Measurements from ENCODE around the gene PIGH. TPM values are rescaled to one million over a fixed set of nuclear protein-coding genes. Genes with fewer than 3 reads are reported as not detected.

Gene PIGH
- total and polyA plus RNA-seq, 2 of the 13 experiments (the other 11 are each of a cell fraction or from before 2014, with no cell fraction given), result 30.0 to 43.5 TPM

DNA sequence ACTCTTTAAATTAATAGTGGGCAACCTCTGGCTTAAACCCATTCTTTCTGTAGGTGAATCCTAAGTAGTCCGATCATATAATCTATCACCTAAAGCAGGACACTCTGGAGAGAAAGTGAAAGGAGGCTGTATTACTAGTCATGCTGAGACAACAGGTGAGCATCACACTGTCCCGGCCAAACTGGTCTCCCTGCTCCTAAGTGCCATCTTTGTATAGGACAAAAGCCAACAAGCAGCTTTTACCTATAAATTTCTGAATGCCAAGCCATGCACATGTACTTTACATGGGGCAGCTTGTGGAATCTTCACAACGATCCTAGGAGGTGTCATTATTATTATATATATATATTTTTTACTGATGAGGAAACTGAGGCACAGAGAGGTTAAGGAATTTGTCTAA lies 48.9 kb downstream of the PIGH start (continued):
- TF ChIP-seq KLF6 (CRISPR knock-in tag; IDR thresholded peaks at IDR 0.05), result no peak
- TF ChIP-seq ZNF883 (CRISPR knock-in tag; IDR thresholded peaks at IDR 0.05; ENCODE audit: not compliant biosample characterization), result no peak
- TF ChIP-seq, protein P1, sequence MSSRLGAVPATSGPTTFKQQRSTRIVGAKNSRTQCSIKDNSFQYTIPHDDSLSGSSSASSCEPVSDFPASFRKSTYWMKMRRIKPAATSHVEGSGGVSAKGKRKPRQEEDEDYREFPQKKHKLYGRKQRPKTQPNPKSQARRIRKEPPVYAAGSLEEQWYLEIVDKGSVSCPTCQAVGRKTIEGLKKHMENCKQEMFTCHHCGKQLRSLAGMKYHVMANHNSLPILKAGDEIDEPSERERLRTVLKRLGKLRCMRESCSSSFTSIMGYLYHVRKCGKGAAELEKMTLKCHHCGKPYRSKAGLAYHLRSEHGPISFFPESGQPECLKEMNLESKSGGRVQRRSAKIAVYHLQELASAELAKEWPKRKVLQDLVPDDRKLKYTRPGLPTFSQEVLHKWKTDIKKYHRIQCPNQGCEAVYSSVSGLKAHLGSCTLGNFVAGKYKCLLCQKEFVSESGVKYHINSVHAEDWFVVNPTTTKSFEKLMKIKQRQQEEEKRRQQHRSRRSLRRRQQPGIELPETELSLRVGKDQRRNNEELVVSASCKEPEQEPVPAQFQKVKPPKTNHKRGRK (CRISPR knock-in tag; IDR thresholded peaks at IDR 0.05), result no peak
- no peak for TF ChIP-seq ZC3H4 (CRISPR knock-in tag; IDR thresholded peaks at IDR 0.05; ENCODE audit: borderline replicate concordance)

DNA sequence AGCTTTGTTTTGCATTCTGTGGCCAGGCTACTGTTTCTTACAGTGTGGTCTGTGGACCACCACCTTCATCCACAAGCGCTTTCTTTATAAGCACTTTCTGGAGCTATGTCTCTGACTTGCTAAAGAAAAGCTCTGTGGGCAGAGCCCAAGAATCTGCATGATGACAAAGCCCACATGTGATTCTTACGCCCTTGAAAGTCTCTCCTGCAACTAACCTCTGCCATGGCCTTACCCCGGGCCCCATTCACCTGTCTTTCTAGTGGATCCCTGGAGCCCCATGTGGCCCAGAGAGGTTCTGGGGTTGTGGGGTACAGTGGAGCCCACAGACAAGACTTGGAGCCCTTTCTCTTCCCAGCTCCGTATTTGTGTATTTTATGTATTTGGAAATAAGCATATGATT lies 50.3 kb downstream of the PIGH start:
- POLR2A ChIA-PET, result no interaction called here
- no peaks in the 10 kb centered on the region for H4K20me1 ChIP-seq (ENCODE audit: insufficient read depth, low read length)
- no peak for ATAC-seq
- H3K4me1 ChIP-seq (ENCODE audit: insufficient read depth, low read length), result no peaks in the 10 kb centered on the region
- H3K4me3 ChIP-seq (replicated peaks in 1 of 3; ENCODE audit: insufficient read depth in 1 of 3, low read depth in 2 of 3, low read length in 3 of 3), result no peak overlapping the region
- intact Hi-C loops (cut with micrococcal nuclease; ENCODE audit: unreplicated experiment), result no loop called here
- H3K79me2 ChIP-seq (ENCODE audit: insufficient read depth, low read length), result no peaks in the 10 kb centered on the region
- H2AFZ ChIP-seq (ENCODE audit: low read length), result no peak overlapping the region
- WGBS (ENCODE audit: low lambda C conversion rate), result 95% methylated on average over 4 of the region's 4 CpGs
- TF ChIP-seq ZNF607 (CRISPR knock-in tag; IDR thresholded peaks at IDR 0.05; ENCODE audit: borderline replicate concordance), result no peak
- no peak for TF ChIP-seq SMARCC2 (IDR thresholded peaks at IDR 0.05)
- no peak for TF ChIP-seq MXD4 (CRISPR knock-in tag; IDR thresholded peaks at IDR 0.05)
- no peak for TF ChIP-seq RBFOX2 (IDR thresholded peaks at IDR 0.05; ENCODE audit: low read depth, low read length)
- TF ChIP-seq TRIM24 (CRISPR knock-in tag; IDR thresholded peaks at IDR 0.05), result no peak
- no peak for TF ChIP-seq TOPORS (CRISPR knock-in tag; IDR thresholded peaks at IDR 0.05)
- no peak for TF ChIP-seq ZBTB1 (CRISPR knock-in tag; IDR thresholded peaks at IDR 0.05; ENCODE audit: borderline replicate concordance)
- TF ChIP-seq, protein P2, sequence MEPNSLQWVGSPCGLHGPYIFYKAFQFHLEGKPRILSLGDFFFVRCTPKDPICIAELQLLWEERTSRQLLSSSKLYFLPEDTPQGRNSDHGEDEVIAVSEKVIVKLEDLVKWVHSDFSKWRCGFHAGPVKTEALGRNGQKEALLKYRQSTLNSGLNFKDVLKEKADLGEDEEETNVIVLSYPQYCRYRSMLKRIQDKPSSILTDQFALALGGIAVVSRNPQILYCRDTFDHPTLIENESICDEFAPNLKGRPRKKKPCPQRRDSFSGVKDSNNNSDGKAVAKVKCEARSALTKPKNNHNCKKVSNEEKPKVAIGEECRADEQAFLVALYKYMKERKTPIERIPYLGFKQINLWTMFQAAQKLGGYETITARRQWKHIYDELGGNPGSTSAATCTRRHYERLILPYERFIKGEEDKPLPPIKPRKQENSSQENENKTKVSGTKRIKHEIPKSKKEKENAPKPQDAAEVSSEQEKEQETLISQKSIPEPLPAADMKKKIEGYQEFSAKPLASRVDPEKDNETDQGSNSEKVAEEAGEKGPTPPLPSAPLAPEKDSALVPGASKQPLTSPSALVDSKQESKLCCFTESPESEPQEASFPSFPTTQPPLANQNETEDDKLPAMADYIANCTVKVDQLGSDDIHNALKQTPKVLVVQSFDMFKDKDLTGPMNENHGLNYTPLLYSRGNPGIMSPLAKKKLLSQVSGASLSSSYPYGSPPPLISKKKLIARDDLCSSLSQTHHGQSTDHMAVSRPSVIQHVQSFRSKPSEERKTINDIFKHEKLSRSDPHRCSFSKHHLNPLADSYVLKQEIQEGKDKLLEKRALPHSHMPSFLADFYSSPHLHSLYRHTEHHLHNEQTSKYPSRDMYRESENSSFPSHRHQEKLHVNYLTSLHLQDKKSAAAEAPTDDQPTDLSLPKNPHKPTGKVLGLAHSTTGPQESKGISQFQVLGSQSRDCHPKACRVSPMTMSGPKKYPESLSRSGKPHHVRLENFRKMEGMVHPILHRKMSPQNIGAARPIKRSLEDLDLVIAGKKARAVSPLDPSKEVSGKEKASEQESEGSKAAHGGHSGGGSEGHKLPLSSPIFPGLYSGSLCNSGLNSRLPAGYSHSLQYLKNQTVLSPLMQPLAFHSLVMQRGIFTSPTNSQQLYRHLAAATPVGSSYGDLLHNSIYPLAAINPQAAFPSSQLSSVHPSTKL (CRISPR knock-in tag; IDR thresholded peaks at IDR 0.05), result no peak
- no peak for TF ChIP-seq U2AF1 (optimal IDR thresholded peaks at IDR 0.05; ENCODE audit: low read depth, low read length)
- TF ChIP-seq, protein P3, sequence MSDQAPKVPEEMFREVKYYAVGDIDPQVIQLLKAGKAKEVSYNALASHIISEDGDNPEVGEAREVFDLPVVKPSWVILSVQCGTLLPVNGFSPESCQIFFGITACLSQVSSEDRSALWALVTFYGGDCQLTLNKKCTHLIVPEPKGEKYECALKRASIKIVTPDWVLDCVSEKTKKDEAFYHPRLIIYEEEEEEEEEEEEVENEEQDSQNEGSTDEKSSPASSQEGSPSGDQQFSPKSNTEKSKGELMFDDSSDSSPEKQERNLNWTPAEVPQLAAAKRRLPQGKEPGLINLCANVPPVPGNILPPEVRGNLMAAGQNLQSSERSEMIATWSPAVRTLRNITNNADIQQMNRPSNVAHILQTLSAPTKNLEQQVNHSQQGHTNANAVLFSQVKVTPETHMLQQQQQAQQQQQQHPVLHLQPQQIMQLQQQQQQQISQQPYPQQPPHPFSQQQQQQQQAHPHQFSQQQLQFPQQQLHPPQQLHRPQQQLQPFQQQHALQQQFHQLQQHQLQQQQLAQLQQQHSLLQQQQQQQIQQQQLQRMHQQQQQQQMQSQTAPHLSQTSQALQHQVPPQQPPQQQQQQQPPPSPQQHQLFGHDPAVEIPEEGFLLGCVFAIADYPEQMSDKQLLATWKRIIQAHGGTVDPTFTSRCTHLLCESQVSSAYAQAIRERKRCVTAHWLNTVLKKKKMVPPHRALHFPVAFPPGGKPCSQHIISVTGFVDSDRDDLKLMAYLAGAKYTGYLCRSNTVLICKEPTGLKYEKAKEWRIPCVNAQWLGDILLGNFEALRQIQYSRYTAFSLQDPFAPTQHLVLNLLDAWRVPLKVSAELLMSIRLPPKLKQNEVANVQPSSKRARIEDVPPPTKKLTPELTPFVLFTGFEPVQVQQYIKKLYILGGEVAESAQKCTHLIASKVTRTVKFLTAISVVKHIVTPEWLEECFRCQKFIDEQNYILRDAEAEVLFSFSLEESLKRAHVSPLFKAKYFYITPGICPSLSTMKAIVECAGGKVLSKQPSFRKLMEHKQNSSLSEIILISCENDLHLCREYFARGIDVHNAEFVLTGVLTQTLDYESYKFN (CRISPR knock-in tag; conservative IDR thresholded peaks at IDR 0.05), result no peak
- FAIRE-seq, result no peak
- H3K27ac ChIP-seq (ENCODE audit: extremely low read length, insufficient read depth, low read length), result no peak overlapping the region
- DNase-seq (ENCODE audit: low spot score), result no peak
- in situ Hi-C loops (cut with HindIII; ENCODE audit: extremely low pct_ligation_motif_present, low pct_unique_long_range_greater_than_20kb), result no loop called here
- H3K27me3 ChIP-seq (ENCODE audit: control insufficient read depth in 1 of 2, insufficient read depth in 2 of 2, low read length in 2 of 2), result no peaks in the 10 kb centered on the region
- peaks cover 2 to 3% of the 10 kb centered on the region in 2 experiments; a peak in 1 of 5 replicates for H3K36me3 ChIP-seq (replicated peaks in 1 of 2; ENCODE audit: control insufficient read depth in 1 of 2, insufficient read depth in 2 of 2, low read length in 2 of 2)
- no peak overlapping the region for H3K4me2 ChIP-seq (ENCODE audit: low read depth, low read length)
- H3K9me3 ChIP-seq (ENCODE audit: low read length), result no peaks in the 10 kb centered on the region
- no peak overlapping the region for H3K9ac ChIP-seq (ENCODE audit: insufficient read depth, low read depth, low read length)
- no TSS peak for BruUV-seq (replicated peaks)
- CTCF ChIA-PET (ENCODE audit: low intra/inter-chr PET ratio, low total read pairs), result no interaction called here

Measured in HepG2 (cell line).